RWPE2 (cell line): ENCODE data around the gene CIT.

ENCODE experiments used
- ATAC-seq: fragments of 200-7000 bp; cut with Tn5 transposase; 3 replicates; pipeline ENCODE4 v1.9.1; 2021; ENCODE audit warnings: low read depth
- DNase-seq: peaks from one replicate; pipeline ENCODE4 v3.0.0-alpha.2; 2020; ENCODE audit warnings: low spot score
- H3K27ac ChIP-seq: fragments of 450-650 bp; 2 replicates; pipeline ENCODE4 v1.5.1; 2017; ENCODE audit warnings: mild to moderate bottlenecking; ENCODE audit not compliant: poor library complexity, severe bottlenecking
- H3K27me3 ChIP-seq: fragments of 250-450 bp; sonication (Bioruptor Pico); 2 replicates; pipeline ENCODE4 v1.5.1; 2021; ENCODE audit warnings: mild to moderate bottlenecking, moderate library complexity; ENCODE audit not compliant: insufficient read depth, poor library complexity, severe bottlenecking
- H3K36me3 ChIP-seq: fragments of 250-450 bp; sonication (Bioruptor Pico); 2 replicates; pipeline ENCODE4 v1.5.1; 2020; ENCODE audit warnings: low read depth, mild to moderate bottlenecking, moderate library complexity
- H3K4me1 ChIP-seq: fragments of 250-450 bp; sonication (Bioruptor Pico); 2 replicates; pipeline ENCODE4 v1.5.1; 2021; ENCODE audit warnings: mild to moderate bottlenecking, moderate library complexity; ENCODE audit not compliant: insufficient read depth, poor library complexity, severe bottlenecking
- H3K4me3 ChIP-seq: fragments of 250-450 bp; sonication (Bioruptor Pico); 2 replicates; pipeline ENCODE4 v1.5.1; 2021; ENCODE audit warnings: mild to moderate bottlenecking, moderate library complexity; ENCODE audit not compliant: severe bottlenecking
- H3K9me3 ChIP-seq: fragments of 250-450 bp; sonication (Bioruptor Pico); 2 replicates; pipeline ENCODE4 v1.5.1; 2021; ENCODE audit warnings: mild to moderate bottlenecking, moderate library complexity; ENCODE audit not compliant: severe bottlenecking
- TF ChIP-seq, protein P1 (sequence below): fragments of 450-650 bp; IDR thresholded peaks from one replicate; pipeline ENCODE4 v1.5.1; 2017; ENCODE audit warnings: mild to moderate bottlenecking, moderate library complexity; ENCODE audit not compliant: poor library complexity, severe bottlenecking

The CIT gene

DNA sequence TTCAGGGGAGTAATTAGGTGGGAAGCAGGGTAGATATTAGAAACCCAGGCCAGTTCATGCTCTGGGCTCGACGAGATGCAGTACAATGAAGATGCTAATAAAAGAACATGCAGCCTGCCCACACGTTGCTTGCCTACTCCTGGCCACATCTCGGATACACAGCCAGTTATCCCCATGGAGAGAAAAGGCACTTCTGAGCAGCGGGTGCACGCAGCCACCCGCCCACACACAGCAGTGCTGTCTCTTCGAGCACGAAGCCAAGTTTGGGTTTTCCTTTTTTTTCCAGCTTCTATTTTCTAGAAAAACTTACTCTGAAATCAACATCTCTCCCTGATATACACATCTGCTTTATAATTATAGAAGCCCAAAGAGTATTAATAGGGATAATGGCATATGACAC is 85.7 kb downstream of the CIT start:
- ATAC-seq: no peak

DNA sequence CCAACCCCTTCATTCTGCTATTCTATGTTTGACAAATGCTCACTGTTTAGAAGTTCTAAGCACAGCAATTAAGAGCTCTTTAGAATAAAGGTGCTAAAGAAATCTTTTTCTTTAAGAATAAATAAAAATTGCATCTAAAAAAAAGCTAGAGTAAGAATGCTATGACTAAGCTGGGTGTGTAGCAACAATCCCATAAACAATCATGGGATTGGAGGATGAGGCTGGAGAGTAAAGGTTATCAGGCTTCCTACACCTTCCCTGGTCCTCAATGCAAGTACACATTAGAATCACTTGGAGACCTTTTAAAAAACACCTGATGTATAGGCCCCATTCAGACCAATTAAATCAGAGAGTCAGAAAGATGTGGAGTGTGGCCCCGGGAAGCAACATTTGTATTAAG is 88.3 kb downstream of the CIT start:
- Histone ChIP-seq H3K4me1 (no peaks in the 10 kb centered on the region), H3K27me3 (no peaks in the 10 kb centered on the region), H3K36me3 (peaks cover 9% of the 10 kb centered on the region), H3K27ac (no peak overlapping the region), H3K4me3 (no peak overlapping the region), H3K9me3 (no peaks in the 10 kb centered on the region)
- no peak for ATAC-seq
- no peak for DNase-seq
- TF ChIP-seq, protein P1, sequence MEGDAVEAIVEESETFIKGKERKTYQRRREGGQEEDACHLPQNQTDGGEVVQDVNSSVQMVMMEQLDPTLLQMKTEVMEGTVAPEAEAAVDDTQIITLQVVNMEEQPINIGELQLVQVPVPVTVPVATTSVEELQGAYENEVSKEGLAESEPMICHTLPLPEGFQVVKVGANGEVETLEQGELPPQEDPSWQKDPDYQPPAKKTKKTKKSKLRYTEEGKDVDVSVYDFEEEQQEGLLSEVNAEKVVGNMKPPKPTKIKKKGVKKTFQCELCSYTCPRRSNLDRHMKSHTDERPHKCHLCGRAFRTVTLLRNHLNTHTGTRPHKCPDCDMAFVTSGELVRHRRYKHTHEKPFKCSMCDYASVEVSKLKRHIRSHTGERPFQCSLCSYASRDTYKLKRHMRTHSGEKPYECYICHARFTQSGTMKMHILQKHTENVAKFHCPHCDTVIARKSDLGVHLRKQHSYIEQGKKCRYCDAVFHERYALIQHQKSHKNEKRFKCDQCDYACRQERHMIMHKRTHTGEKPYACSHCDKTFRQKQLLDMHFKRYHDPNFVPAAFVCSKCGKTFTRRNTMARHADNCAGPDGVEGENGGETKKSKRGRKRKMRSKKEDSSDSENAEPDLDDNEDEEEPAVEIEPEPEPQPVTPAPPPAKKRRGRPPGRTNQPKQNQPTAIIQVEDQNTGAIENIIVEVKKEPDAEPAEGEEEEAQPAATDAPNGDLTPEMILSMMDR: no peak

More for the DNA sequence above, 85.7 kb downstream of the CIT start:
- Histone ChIP-seq H3K9me3 (no peaks in the 10 kb centered on the region), H3K27ac (no peak overlapping the region), H3K4me3 (no peak overlapping the region), H3K36me3 (peaks cover 11% of the 10 kb centered on the region), H3K4me1 (no peaks in the 10 kb centered on the region), H3K27me3 (no peaks in the 10 kb centered on the region)
- TF ChIP-seq, protein P1: no peak
- no peak for DNase-seq

DNA sequence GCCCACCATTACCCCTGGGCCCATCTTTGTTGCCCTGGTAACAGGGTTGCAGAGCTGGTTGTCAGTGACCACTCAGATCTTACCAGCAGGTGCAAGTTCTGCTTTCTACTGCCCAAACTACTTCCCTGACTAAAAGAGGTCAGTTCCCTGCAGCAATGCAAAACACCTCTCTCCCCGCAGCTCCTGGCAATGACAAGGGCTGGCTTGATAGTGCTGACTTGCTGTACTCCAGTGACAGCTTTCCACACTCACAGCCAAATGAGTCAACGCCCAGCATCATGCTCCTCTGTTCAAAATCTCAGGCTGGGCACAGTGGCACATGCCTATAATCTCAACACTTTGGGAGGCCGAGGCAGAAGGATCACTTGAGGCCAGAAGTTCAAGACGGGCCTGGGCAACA is 90.6 kb downstream of the CIT start:
- Histone ChIP-seq H3K9me3 (no peaks in the 10 kb centered on the region), H3K4me3 (no peak overlapping the region), H3K36me3 (peaks cover 18% of the 10 kb centered on the region; the same call in 1 of the 2 replicates), H3K27me3 (no peaks in the 10 kb centered on the region), H3K4me1 (no peaks in the 10 kb centered on the region), H3K27ac (no peak overlapping the region)
- ATAC-seq (no peak), DNase-seq (no peak)
- TF ChIP-seq, protein P1: no peak

DNA sequence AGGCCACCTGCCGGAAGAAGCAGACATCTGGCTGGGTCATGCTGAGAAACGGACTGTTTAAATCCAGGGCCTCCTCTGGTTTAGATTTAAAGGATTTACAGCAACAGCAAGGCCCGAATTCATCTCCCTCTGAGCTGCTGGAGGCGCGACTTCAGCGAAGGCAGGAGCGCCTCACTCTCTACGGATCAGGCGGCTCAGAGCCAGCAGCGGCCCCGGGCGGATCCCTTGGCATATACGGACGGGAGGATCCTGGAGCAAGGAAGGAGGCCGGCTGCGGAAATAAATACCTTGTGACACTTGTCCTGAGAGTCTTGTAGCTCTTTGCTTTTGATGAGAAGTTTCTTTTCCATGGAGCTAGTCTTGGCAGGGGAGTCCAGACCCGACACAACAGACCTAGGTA is 92.4 kb downstream of the CIT start:
- Histone ChIP-seq H3K4me1 (no peaks in the 10 kb centered on the region), H3K27me3 (no peaks in the 10 kb centered on the region), H3K36me3 (peaks cover 23% of the 10 kb centered on the region; the same call in 1 of the 2 replicates), H3K27ac (no peak overlapping the region), H3K4me3 (no peak overlapping the region), H3K9me3 (no peaks in the 10 kb centered on the region)
- TF ChIP-seq, protein P1: no peak
- ATAC-seq (no peak), DNase-seq (no peak)

DNA sequence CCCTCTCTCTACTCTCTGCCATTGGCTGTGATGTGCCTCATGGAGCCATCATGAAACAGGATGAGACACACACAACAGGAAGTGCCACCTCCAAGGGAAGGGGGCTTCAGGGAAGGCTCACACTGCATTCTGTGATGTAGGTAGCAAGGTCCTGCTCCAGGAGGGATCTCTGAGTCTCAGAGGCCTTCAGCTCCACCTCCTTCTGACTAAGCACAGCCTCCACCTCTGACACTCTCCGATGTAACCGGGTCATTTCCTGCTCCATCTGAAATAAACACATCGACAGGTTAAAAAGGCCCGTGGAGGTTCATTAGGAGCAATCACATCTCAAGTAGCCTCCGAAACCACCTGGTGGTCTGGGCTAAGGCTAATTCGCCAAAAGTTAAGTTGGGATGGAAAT is 93.3 kb downstream of the CIT start:
- Histone ChIP-seq H3K4me1 (no peaks in the 10 kb centered on the region), H3K4me3 (no peak overlapping the region), H3K27me3 (no peaks in the 10 kb centered on the region), H3K36me3 (peaks cover 23% of the 10 kb centered on the region; the same call in 1 of the 2 replicates), H3K9me3 (no peaks in the 10 kb centered on the region), H3K27ac (no peak overlapping the region)
- no peak for DNase-seq
- TF ChIP-seq, protein P1: no peak
- no peak for ATAC-seq
